ENCODE data around the gene KCNT2. TPM values are rescaled to one million over a fixed set of nuclear protein-coding genes. Genes with fewer than 3 reads are reported as not detected.

Gene KCNT2
- polyA plus RNA-seq, 3 donors: 0.12 to 1.3 (median 0.33) TPM

DNA sequence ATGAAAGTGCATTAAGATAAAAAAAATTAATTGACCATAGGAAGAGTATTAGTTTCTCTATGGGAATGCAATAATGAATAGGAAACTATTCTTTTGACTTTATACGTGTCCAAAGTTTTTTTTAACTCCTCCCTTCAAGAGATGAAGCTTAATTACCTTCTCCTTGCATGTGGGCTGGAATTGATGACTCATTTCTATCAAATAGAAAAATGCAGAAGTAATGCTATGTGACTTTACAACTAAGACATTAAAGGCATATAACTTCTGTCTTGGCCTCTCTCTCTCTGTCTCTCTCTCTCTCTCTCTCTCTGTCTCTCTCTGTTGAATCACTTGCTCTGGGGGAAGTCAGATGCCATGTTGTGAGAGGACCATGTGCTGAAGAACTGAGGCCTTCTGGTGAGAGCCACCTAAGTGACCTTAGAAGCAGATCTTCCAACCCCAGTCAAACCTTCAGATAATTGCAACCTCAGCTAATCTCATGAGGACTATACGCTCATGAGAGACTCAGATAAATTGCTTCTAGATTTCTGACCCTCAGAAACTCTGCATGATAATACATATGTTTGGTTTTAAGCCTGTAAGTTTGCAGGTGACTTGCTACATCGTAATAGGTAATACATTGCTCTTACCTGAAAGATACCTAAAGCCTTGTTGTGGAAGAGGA, 414.2 kb downstream of the KCNT2 start:
- H3K27ac ChIP-seq (ENCODE audit: low read depth, low read length): no peak overlapping the region
- 26 to 75% (median 29%) methylated on average over 3 of the region's 3 CpGs for WGBS, 3 donors

- H3K27ac ChIP-seq (ENCODE audit: low read depth, low read length): no peak overlapping the region
- WGBS, 3 donors: 90 to 93% (median 90%) methylated on average over 8 of the region's 8 CpGs
These were observed 424.3 kb downstream of the KCNT2 start for GRCh38 chr1:196183941-196184340.

DNA sequence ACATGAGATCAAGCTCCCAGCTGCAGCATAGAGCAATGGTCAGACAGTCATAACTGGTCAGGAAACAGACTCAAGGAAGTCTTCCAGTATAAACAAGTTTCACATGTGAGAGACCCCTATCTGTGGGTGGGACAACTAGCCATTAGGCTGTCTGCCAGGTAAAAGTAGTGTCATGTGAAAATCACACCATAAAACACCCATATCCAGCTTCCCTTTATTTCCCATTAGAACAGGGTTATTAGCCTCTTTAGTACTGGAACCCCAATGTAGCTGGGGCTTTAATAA, 426.7 kb downstream of the KCNT2 start:
- no peak overlapping the region for H3K27ac ChIP-seq (ENCODE audit: low read depth, low read length)

DNA sequence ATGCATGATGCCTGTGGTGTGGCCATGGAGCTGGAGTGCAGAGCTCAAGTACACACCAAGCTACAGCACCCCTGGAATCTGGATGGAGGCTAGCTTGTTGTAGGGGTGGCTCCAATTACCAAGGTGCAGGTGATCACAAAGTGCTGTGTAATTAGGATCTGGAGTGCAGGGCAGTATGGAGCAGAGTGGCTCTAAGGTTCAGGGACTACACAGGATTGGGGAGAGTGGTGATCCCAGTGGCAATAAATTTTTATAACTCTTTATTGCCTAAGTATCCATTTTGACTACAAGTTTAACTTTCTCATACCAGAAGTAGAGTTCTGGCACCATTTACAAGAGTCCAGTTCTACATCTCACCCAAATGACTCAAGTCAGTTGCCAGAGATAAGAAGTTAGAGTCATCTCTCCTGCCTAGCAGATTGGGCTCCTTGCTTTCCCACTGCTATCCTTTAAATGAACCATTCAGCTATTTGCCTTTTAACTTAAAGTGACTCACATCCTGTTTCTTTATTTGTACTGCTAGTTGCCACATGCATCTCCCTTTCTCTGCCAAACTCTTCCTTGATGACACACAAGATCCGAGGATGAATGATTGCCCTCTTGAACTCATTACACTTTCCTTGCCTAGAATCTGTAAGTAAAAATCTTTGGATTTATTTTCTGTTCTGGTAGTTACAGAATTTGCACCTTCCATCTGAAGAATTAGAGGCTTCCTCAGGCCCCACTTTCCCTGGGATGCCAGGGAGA, 427.2 kb downstream of the KCNT2 start:
- no peak overlapping the region for H3K27ac ChIP-seq (ENCODE audit: low read depth, low read length)
- WGBS, 3 donors: 27 to 29% (median 28%) methylated on average over 1 of the region's 1 CpG

- 57 to 75% (median 66%) methylated on average over 3 of the region's 3 CpGs for WGBS, 3 donors
- no peak overlapping the region for H3K27ac ChIP-seq (ENCODE audit: low read depth, low read length)
These were observed 430.1 kb downstream of the KCNT2 start for GRCh38 chr1:196178083-196178635.

Other genes with a start within 250 kb of the KCNT2 start
- 10 to 100 TPM in 2 of 3 donors, 1 to 10 TPM in 1; 6.4 to 37.7 (median 31.3) TPM for gene CFH, start 43.6 kb upstream of the KCNT2 start, polyA plus RNA-seq
- under 1 TPM in 2 of 3 donors, not detected in 1; 0.15 to 0.45 TPM for gene CFHR3, start 166.4 kb upstream of the KCNT2 start, polyA plus RNA-seq
- 1 to 10 TPM in 2 of 3 donors, not detected in 1; 1.2 to 1.3 TPM for gene CFHR1, start 211.3 kb upstream of the KCNT2 start, polyA plus RNA-seq